ENCODE measurements around the gene PNO1. TPM values are rescaled to one million over a fixed set of nuclear protein-coding genes. Genes with fewer than 3 reads are reported as not detected.
"Not testable (repeated sequence)": the region's sequence is repeated elsewhere in the genome, so short reads cannot be mapped to it uniquely, and the experiment has no call there.

PNO1 gene
- total RNA-seq, 1 donor from 2014 or later, result 10.3 TPM

DNA sequence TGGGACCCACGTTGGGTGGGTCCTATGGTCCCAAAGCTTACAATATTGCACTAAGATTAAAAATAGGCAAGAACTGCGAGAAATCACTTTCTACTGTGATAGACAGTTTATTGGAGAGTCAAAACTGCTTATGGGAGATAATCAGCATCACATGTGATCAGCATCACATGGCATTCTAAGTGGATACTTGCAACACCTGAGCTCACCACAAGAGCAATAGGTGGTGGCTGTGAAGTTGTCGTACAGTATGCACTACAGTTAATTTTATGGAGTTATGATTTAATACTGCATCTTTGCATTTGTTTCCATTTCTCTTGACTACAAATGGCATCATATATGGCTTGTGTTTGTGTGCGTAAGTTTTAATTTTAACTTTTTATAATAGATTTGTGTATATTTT, 11.6 kb downstream of the PNO1 start:
- TF ChIP-seq, protein P1, sequence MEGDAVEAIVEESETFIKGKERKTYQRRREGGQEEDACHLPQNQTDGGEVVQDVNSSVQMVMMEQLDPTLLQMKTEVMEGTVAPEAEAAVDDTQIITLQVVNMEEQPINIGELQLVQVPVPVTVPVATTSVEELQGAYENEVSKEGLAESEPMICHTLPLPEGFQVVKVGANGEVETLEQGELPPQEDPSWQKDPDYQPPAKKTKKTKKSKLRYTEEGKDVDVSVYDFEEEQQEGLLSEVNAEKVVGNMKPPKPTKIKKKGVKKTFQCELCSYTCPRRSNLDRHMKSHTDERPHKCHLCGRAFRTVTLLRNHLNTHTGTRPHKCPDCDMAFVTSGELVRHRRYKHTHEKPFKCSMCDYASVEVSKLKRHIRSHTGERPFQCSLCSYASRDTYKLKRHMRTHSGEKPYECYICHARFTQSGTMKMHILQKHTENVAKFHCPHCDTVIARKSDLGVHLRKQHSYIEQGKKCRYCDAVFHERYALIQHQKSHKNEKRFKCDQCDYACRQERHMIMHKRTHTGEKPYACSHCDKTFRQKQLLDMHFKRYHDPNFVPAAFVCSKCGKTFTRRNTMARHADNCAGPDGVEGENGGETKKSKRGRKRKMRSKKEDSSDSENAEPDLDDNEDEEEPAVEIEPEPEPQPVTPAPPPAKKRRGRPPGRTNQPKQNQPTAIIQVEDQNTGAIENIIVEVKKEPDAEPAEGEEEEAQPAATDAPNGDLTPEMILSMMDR (IDR thresholded peaks at IDR 0.05), result no peak
- Mint-ChIP-seq H3K27me3 (ENCODE audit: unreplicated experiment) (no peaks in the 10 kb centered on the region), H3K36me3 (ENCODE audit: unreplicated experiment) (peaks cover 18% of the 10 kb centered on the region), H3K4me1 (ENCODE audit: unreplicated experiment) (no peaks in the 10 kb centered on the region), H3K9me3 (ENCODE audit: unreplicated experiment) (no peaks in the 10 kb centered on the region), H3K27ac (ENCODE audit: unreplicated experiment) (no peak overlapping the region), H3K4me3 (ENCODE audit: unreplicated experiment) (no peak overlapping the region)
- no peak for DNase-seq (ENCODE audit: extremely low spot score, unreplicated experiment)

- no peaks in the 10 kb centered on the region for H3K27me3 Mint-ChIP-seq (ENCODE audit: unreplicated experiment)
- H3K4me3 Mint-ChIP-seq (ENCODE audit: unreplicated experiment), result no peak overlapping the region
- H3K4me1 Mint-ChIP-seq (ENCODE audit: unreplicated experiment), result no peaks in the 10 kb centered on the region
- H3K9me3 Mint-ChIP-seq (ENCODE audit: unreplicated experiment), result no peaks in the 10 kb centered on the region
- no peak for DNase-seq (ENCODE audit: extremely low spot score, unreplicated experiment)
- peaks cover 16% of the 10 kb centered on the region for H3K36me3 Mint-ChIP-seq (ENCODE audit: unreplicated experiment)
- TF ChIP-seq, protein P1 (IDR thresholded peaks at IDR 0.05), result no peak
- no peak overlapping the region for H3K27ac Mint-ChIP-seq (ENCODE audit: unreplicated experiment)
These were observed 13.5 kb downstream of the PNO1 start for GRCh38 chr2:68171146-68171545.

- H3K27ac Mint-ChIP-seq (ENCODE audit: unreplicated experiment), result no peak overlapping the region
- TF ChIP-seq, protein P1 (IDR thresholded peaks at IDR 0.05), result no peak
These were observed 14.0 kb downstream of the PNO1 start for GRCh38 chr2:68171684-68172083.

GRCh38 chr2:68172521-68172920, 14.8 kb downstream of the PNO1 start:
- Mint-ChIP-seq H3K27ac (ENCODE audit: unreplicated experiment) (no peak overlapping the region), H3K4me3 (ENCODE audit: unreplicated experiment) (no peak overlapping the region), H3K9me3 (ENCODE audit: unreplicated experiment) (no peaks in the 10 kb centered on the region), H3K4me1 (ENCODE audit: unreplicated experiment) (no peaks in the 10 kb centered on the region), H3K36me3 (ENCODE audit: unreplicated experiment) (peaks cover 15% of the 10 kb centered on the region), H3K27me3 (ENCODE audit: unreplicated experiment) (no peaks in the 10 kb centered on the region)
- TF ChIP-seq, protein P1 (IDR thresholded peaks at IDR 0.05), result no peak
- DNase-seq (ENCODE audit: extremely low spot score, unreplicated experiment), result no peak

More at GRCh38 chr2:68171684-68172083, 14.0 kb downstream of the PNO1 start:
- H3K36me3 Mint-ChIP-seq (ENCODE audit: unreplicated experiment), result peaks cover 16% of the 10 kb centered on the region
- no peaks in the 10 kb centered on the region for H3K27me3 Mint-ChIP-seq (ENCODE audit: unreplicated experiment)
- no peaks in the 10 kb centered on the region for H3K4me1 Mint-ChIP-seq (ENCODE audit: unreplicated experiment)
- H3K4me3 Mint-ChIP-seq (ENCODE audit: unreplicated experiment), result no peak overlapping the region
- no peaks in the 10 kb centered on the region for H3K9me3 Mint-ChIP-seq (ENCODE audit: unreplicated experiment)
- DNase-seq (ENCODE audit: extremely low spot score, unreplicated experiment), result no peak

GRCh38 chr2:68172990-68173700, 15.5 kb downstream of the PNO1 start:
- Mint-ChIP-seq H3K4me3 (ENCODE audit: unreplicated experiment) (no peak overlapping the region), H3K9me3 (ENCODE audit: unreplicated experiment) (no peaks in the 10 kb centered on the region), H3K27me3 (ENCODE audit: unreplicated experiment) (no peaks in the 10 kb centered on the region), H3K4me1 (ENCODE audit: unreplicated experiment) (no peaks in the 10 kb centered on the region), H3K36me3 (ENCODE audit: unreplicated experiment) (peaks cover 12% of the 10 kb centered on the region), H3K27ac (ENCODE audit: unreplicated experiment) (no peak overlapping the region)
- no peak for DNase-seq (ENCODE audit: extremely low spot score, unreplicated experiment)
- TF ChIP-seq, protein P1 (IDR thresholded peaks at IDR 0.05), result no peak

- not testable (repeated sequence) for H3K4me1 Mint-ChIP-seq (ENCODE audit: unreplicated experiment); H3K9me3 Mint-ChIP-seq (ENCODE audit: unreplicated experiment); H3K27ac Mint-ChIP-seq (ENCODE audit: unreplicated experiment); H3K4me3 Mint-ChIP-seq (ENCODE audit: unreplicated experiment); H3K27me3 Mint-ChIP-seq (ENCODE audit: unreplicated experiment); DNase-seq (ENCODE audit: extremely low spot score, unreplicated experiment)
- peaks cover 21% of the 10 kb centered on the region for H3K36me3 Mint-ChIP-seq (ENCODE audit: unreplicated experiment)
These were observed 17.5 kb downstream of the PNO1 start for GRCh38 chr2:68175210-68175609.

All from osteocyte (in vitro differentiated cells).